HG03064 (cell line): ENCODE results near the gene SPACA7.

Experiments used
- ATAC-seq: cut with Tn5 transposase; IDR thresholded peaks from one replicate; pipeline ENCODE4 v1.9.1; 2021; ENCODE audit warnings: low read depth; ENCODE audit not compliant: unreplicated experiment

SPACA7 gene

GRCh38 chr13:112445411-112446271 lies 69.5 kb downstream of the SPACA7 start:
- no peak for ATAC-seq

- no peak for ATAC-seq
These were observed 70.2 kb downstream of the SPACA7 start for GRCh38 chr13:112446347-112446861.

GRCh38 chr13:112446867-112447266 lies 70.7 kb downstream of the SPACA7 start:
- ATAC-seq = no peak

- no peak for ATAC-seq
These were observed 71.2 kb downstream of the SPACA7 start for GRCh38 chr13:112447306-112447705.

- no peak for ATAC-seq
These were observed 71.8 kb downstream of the SPACA7 start for GRCh38 chr13:112447761-112448603.

GRCh38 chr13:112448621-112449544 lies 72.7 kb downstream of the SPACA7 start:
- ATAC-seq = no peak

GRCh38 chr13:112449545-112449930 lies 73.4 kb downstream of the SPACA7 start:
- ATAC-seq = no peak

- no peak for ATAC-seq
These were observed 74.2 kb downstream of the SPACA7 start for GRCh38 chr13:112450118-112450903.

- no peak for ATAC-seq
These were observed 74.7 kb downstream of the SPACA7 start for GRCh38 chr13:112450904-112451240.

- ATAC-seq = no peak
These were observed 75.6 kb downstream of the SPACA7 start for GRCh38 chr13:112451512-112452379.

- ATAC-seq = no peak
These were observed 76.4 kb downstream of the SPACA7 start for GRCh38 chr13:112452380-112453206.

GRCh38 chr13:112453207-112453829 lies 77.2 kb downstream of the SPACA7 start:
- no peak for ATAC-seq

GRCh38 chr13:112453874-112454647 lies 77.9 kb downstream of the SPACA7 start:
- no peak for ATAC-seq

- ATAC-seq = no peak
These were observed 78.6 kb downstream of the SPACA7 start for GRCh38 chr13:112454648-112455334.

GRCh38 chr13:112455476-112456059 lies 79.4 kb downstream of the SPACA7 start:
- no peak for ATAC-seq
